Peyer's patch (tissue), 4 donors: Measurements from ENCODE around the gene SLC33A1.

Experiments
- CTCF ChIP-seq, 6 experiments: fragments of 450-650 bp in 4 of 6; fragments of 200-600 bp in 2 of 6; sonication (generic) in 1 of 6; IDR thresholded peaks; one replicate each; pipeline ENCODE4 v1.5.1; 2017 to 2019; ENCODE audit warnings: antibody characterized with exemption in 6 of 6, mild to moderate bottlenecking in 3 of 6, moderate library complexity in 1 of 6
- POLR2A ChIP-seq, 2 donors: fragments of 450-650 bp; IDR thresholded peaks; one replicate each; pipeline ENCODE4 v1.5.1; 2017; ENCODE audit warnings: antibody characterized with exemption in 2 of 2, mild to moderate bottlenecking in 2 of 2, moderate library complexity in 2 of 2

DNA sequence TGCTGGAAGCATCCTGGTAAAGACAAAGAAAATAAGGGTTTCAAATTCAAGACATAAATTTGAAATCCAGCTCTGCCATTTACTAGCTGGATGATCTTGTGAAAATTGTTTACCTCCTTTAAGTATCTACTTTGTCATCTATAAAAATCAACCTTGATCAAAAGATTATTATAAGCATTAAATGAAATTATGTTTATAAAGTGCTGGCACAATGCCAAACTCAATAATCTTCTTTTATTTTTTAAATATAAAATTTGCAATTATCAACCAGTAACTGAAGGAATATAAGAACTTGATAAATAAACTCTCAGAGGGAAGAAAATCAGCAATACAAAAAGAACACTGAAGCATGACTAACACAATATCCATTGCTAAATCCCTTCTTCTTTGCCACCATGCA lies 73.9 kb downstream of the SLC33A1 start:
- TF ChIP-seq POLR2A (IDR thresholded peaks at IDR 0.05): no peak
- TF ChIP-seq CTCF (IDR thresholded peaks at IDR 0.05): no peak
